CD4-positive, alpha-beta T cell treated with Interleukin-4 for 4 hours (primary cell): ENCODE measurements around the gene NDUFAF2.

Experiments used
- DNase-seq: peaks from one replicate; pipeline ENCODE4 v3.0.0-alpha.2; 2020

NDUFAF2 gene

DNA sequence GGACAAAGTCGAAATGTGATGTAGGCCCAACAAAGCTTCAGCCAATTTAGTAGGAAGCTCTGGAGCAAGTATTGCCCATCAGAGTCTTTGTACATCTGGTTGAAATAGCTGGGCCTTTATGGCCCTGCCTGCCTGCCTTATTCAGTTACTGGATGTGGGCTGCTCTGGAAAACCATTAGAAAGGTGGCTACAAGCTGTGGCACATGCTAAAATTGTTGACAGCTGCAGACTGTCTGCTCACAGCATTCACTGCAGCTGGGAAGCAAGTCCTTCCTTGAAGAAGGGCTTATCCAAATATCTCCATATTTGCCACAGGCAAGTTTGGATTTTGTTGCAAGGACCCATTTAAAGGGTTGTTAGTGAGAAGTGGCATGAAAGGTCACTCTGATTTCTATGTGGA lies 192.8 kb downstream of the NDUFAF2 start:
- DNase-seq = no peak

DNA sequence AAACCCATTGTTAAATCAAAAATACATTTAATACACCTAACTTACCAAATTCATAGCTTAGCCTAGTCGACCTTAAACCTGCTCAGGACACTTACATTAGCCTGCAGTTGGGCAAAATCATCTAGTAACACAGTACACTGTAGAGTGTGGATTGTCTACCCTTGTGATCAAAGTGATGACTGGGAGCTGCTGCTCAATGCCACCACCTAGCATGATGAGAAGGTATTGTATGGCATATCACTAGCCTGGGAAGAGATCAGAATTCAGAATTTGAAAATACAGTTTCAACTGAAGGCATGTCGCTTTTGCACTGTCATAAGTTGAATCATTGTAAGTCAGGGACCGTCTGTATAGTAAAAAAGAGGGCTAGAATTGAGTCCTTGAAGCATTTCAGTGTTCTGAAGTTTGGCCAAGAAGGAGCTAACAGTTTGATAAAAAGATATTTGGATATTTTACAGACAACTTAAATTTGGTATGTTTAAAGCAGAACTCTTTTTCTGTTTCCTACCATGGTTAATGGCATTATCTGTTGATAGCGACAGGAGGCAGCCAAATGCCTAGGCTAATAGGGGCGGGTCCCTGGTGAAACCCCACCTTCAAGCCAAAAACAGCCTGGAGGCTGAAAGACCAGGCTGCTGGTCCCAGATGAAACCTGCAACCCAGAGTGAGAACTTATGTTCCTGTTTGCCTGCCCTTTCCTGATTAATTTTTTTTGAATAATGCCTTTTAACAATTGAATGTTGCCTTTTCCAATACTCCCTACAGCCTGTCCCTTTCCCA lies 194.3 kb downstream of the NDUFAF2 start:
- DNase-seq = no peak

DNA sequence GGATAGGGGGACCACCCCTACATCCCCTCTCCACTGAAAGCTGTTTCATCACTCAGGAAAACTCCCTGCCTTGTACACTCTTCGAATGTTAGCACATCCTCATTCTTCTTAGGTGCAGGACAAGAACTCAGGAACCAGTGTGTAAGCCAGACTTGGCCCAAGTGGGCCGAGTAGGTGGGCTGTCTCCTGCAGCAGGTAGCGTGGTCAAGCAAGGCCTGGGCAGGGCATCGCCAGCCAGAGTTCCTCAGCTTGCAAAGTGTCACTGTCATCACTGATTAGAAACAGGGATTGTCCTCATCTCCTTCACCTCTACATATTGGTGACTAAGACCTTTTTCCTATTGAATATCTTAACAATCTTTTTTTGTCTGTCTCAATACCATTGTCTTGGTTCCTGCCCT lies 194.9 kb downstream of the NDUFAF2 start:
- DNase-seq = no peak

DNA sequence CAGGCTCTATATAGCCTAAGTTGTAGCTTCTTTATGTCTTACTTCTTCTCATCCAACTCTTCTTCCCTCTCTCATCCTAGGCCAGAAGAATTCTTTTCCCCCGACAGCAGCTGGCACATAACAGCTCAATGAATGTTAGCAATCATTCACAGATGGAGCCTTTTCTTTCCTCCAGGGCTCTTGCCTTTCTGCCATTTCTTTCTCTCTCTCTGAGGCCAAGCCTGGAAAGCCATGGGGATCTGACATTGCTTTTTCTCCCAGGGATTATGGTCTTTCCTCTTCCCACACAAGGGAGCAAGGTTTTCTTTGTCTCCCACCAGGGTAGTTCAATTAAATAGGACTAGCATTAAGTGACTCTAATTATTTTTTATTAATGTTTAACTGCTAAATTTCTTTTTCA lies 196.8 kb downstream of the NDUFAF2 start:
- no peak for DNase-seq

DNA sequence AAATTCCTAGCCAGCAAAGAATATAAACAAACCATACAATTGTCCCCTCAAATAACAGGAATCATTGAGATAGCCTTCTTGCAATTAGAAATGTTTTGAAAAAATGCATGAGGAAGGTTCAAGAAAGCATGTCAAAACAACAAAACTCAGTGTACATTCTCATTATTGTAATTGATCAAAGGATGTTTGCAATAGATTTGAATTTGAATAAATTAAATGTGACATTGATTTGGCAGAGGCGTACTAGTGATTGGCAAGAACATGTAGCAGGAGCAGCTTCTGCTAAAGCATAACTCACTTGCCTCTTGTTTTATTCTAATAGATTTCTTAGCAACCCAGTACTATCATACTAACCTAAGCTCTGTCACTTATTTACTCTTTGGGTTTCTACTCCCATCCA lies 197.4 kb downstream of the NDUFAF2 start:
- no peak for DNase-seq

DNA sequence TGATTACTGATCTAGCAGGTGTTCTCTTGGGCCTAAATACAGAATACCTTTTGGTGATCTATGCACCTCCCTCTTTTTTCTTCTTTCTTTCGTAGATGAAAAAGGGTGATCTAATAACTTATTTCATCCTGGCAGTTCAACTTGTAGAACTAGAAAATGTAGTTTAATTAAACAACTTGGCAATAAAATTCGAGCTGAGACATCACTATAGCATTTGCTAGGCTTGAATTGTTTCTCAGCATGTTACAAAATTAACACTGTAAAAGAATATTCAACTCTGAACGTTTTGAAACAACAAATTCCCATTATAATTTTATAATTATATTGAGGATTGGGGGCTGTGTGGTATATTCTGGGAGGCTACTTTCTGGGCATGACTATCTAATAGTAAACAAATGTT lies 197.8 kb downstream of the NDUFAF2 start:
- DNase-seq = no peak

DNA sequence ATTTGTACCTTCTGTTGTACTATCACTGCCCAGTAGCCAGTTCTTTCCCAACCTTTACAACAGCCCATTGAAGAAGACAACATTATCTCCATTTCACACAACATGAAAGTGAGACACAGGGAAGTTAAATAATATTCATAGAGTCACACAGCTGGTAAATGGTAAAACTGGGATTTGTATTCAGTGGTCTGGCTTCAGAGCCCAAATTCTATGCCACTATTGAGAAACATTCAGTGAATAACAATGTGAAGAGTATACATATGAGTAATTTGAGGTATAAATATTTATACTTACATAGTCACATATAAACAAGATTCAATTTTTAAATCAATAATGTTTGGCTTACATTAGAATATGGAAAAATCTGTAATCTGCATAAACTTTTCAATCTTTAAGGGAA lies 203.5 kb downstream of the NDUFAF2 start:
- no peak for DNase-seq

DNA sequence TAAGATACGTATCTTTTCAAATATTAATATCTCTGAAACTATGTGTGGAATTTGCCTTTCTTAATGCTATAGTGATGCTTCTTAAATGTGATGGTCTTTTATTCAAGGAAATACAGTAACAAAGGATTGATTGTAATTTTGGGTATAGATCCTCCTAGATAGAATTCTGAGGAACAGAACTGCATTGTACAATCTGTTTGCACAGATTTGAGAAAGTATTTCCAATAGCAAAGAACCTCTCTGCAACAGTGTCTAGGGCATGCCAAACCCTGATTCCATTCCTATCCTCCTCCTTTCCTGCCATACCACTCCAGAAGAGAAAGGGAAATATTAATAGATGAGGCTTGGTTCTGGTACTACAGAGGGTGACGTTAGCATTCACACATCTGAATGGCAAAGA lies 206.9 kb downstream of the NDUFAF2 start:
- no peak for DNase-seq

DNA sequence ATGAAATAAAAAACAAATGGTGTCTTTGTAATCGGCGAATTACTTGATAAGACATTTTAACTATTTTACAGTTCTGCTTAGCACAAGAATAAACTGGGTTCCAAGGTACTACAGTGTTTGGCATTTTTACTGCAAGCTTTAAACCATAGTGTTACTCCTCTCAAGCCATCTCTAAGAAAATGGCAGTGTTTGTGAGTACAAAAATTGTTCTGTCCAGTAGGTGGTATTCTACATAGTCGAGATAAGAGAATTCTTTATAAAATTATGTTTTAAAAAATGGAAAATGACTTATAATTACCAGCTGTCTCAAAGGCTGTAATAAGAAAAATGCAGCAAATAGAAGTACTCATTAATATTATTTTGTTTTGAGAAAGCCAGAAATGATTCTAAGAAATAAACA lies 214.1 kb downstream of the NDUFAF2 start:
- no peak for DNase-seq

DNA sequence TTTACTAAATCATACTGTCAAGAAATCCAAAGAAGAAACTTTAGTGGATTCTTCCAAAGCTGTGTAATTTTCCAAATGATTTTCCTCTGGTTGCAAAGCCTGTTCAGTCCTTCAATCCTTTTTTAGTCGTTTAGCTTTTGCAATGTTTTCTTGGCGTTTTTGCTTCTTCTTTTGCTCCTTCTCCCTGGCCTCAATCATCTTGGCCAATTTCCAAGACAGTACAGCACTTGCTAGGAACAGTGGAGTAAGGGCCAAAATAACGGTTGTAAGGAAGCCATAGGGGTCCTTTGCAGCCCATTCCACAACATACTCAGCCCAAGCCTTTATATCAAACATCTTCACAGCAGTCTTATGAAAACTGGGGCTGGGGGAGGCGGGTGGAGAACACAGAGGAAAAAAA lies 214.8 kb downstream of the NDUFAF2 start:
- no peak for DNase-seq

DNA sequence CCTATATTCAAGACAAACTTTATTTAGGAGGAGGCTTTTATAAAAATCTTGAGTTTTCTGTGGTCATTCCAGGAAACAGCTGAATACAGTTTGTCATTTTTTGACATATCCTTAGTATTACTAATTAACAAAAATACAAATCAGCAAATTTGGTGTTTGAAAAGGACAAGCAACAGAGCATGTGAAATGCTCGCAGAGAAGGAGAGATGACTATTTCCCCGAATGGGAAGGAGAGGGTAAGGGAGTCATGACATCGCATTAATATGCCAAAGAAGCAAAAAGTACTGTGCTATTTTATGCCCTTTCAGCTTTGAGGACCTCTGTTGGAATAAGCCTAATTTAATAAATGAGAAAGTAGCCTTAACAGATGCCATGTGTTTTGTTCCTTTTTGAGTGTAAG lies 215.5 kb downstream of the NDUFAF2 start:
- no peak for DNase-seq

DNA sequence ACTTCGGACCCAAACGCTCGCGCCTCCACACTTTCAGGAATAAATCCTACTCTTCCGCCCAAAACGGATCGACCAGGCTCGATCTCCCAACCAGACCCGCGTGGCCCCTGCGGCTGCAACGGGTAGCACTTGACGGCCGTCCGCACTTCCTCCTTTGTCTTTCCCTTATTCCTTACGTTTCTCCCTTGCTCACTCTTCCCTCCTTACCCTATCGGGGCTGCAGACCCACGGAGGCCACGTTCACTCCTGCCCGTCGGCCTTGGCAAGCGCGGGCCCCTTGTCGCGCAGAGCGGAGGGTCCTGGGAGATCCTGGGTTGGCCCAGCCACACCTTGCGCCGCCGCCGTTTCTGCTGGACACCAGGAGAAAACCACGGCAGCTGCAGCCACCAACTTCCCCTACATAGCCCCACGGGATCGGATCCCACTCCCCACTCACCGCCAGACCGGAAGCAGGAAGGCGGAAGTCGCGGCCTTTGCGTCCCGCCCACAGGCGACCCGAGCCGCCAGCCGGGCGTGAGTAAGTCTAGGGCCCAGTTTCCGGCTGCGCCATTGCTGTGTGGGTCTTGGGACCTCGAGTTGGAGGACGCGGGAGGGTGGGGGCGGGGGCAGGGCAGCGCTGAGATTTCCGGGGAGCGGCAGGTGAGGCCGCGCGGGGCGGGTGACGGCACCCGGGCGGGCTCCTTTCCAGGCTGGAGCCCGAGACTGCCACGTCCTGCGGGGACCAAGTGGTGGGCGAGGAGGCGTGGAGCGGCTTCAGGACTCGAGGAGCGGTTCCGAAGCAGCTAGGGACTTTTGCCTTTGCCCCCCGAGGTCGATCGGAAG lies 217.2 kb downstream of the NDUFAF2 start, which contains the start of gene SMIM15:
Gene SMIM15 (minus strand): TSS at position 459 of the 822 bp plus-strand sequence. CDS start 2,297 bp downstream, outside the sequence.
- DNase-seq = peak; percentile 79

DNA sequence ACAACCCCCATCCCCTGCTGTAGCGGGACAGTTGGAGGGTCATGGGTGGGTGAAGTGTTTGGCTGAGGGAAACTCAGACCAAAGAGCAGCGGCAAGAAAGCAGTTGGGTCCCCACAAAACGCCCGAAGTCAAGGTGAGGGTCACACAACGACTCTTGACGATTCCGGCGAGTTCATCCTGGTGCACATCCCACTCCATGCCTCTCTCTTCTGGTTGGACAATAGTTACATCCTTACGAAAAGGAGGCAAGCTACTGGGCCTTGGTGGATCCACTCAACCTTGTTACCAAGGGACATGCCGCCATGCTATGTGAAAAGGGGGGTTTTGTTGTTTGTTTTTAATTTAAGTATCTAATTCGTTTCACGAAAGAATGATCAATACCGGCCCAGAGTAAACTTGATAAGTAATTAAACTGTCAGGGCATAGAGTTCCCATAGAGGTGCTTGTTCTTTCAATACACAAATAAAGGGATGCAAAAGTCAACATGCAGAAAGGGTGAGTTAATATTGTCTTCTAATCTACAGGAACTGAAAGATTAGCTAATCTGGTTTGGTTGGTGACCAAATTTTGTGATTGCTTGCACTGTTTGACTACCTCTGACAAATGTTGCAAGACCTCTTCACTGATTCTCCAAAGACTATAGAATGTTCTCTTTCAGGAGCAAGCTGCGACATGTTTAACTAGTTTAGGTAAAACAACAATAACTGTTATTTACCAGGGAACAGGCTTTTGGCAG lies 218.0 kb downstream of the NDUFAF2 start:
- DNase-seq = no peak

DNA sequence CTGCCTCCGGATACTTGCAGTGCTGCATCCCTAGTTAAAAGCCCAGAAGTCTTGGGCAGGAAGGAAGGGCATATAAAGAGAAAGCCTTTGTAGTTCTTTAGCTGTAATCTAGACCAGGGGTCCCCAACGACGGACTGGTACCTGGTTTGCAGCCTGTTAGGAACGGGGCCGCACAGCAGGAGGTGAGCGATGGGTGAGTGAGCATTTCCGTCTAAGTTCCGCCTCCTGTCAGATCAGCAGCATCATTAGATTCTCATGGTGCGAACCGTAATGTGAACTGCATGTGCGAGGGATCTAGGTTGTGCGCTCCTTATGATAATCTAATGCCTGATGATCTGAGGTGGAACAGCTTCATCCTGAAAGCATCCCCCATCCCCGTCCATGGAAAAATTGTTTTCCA lies 218.9 kb downstream of the NDUFAF2 start:
- DNase-seq = no peak

DNA sequence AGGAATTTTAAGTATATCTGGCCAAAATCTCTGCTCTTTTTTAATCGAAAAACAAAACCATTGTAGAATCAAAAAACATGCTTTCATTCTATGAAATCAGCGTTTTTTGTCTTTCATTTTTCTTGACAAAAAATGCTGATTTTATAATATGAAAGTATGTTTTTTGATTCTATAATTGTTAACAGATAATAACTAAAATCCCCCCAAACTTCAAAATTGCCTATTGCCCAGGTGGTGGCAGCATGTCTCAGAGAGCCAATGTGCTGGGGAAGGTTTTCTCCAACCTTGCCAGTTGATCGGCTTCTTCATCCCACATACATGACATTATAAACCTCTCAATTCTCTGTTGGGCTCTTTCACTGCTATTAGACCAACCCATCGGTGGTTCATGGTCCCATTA lies 222.4 kb downstream of the NDUFAF2 start:
- DNase-seq = no peak

DNA sequence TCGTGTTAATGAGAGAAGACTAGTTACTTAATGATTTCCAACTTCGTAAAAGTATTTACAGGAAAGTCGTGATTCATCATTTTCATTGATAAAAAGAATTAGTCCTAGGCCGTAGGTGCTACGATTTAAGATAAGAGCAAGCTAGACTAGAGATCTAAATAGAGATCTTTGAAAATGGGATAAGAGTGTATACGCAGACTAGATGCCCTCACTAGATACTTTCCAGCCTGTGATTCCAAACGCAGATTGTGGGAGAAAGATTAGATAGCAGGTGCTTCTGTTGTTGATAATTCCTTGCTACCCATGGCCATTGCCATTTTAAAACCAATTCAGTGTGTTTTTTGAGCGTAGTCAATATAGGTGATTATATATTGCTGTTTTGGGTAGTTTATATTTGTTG lies 223.9 kb downstream of the NDUFAF2 start:
- DNase-seq = no peak

DNA sequence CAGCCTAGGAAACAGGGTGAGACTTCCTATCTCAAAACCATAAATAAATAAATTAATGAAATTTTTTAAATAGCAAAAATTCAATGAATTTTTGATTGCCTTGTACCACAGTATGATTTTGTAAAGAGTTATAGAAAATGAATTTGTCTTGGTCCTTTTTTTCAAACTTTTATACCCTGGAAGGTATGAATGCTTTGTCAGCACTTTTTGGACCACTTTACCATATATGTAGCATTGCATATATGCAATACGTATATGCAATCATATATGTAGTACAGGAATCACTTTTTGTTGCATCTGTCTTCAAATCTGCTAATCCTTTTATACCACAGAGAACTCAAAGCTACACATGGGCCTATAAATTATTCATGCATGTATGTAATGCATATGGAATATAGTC lies 226.5 kb downstream of the NDUFAF2 start:
- no peak for DNase-seq

DNA sequence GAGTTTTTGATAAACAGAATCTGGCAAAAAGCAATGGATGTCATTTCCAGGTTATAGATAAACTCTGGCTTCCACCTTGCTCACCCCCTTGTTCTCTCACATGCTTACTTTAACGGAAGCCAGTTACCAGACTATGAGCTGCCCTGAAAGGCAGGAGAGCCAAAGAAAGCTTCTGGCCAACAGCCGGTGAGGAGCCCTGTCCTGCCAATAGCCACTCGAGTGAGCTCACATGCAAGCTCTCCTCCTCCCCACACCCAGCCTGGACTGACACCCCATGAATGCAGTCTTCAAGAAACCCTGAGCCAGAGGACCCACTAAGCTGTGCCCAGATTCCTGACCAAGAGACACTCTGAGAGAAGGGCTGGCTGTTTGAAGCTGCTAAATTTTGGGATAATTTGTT lies 231.6 kb downstream of the NDUFAF2 start:
- DNase-seq = no peak

DNA sequence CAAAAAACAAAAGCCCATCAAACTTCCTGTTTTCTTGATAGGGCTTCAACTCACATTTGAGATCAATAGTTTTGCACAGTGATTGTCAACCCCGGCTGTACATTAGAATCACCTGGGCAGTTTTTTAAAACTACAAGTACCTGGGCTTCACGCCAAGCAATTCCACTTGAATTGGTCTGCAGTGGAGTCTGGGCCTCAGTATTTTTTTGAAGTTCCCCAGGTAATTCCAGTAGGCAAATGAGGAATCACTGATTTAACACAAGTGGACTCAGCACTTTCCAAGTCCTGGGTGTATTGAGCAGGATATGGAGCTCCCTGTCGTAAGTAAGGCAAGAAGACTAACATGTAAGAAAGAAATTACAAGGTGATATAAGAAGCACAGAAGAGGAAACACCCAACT lies 232.1 kb downstream of the NDUFAF2 start:
- no peak for DNase-seq

DNA sequence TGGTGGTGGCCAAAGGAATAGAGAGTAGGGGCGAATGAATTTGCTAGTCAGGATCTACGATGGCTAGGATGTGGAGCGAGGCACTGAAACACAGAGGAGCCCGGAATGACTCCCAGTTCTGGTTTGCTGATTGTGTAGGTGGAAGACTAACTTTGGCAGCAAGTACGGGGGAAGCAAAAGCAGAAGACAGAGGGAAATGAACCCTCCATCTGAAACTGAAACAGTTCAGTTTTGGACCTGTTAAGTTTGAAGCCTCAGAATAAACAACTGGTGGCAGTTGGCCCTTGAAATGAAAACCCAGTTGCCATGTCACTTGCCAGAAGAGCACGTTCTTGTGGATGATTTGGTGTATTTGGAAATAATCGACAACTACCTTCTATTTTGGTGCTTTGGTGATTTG lies 232.7 kb downstream of the NDUFAF2 start:
- DNase-seq = no peak

DNA sequence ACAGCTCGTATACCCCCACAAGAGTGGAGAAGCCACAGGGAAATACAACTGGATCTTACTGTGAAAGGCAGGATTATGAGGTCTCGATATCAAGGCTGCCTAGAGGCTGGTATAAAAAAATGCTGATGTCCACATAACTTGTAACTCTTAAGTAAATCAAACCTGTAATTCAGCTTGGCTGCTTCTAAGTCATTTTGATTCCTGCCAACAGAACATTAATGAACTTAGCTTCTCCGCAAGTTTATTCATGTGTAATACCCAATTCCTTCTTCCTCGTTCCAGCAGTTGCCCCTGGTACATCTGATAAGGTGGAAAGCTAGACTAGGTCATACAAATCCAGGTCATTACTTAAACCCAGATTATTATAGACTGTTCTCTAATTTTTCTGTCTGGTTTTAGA lies 233.7 kb downstream of the NDUFAF2 start:
- no peak for DNase-seq

DNA sequence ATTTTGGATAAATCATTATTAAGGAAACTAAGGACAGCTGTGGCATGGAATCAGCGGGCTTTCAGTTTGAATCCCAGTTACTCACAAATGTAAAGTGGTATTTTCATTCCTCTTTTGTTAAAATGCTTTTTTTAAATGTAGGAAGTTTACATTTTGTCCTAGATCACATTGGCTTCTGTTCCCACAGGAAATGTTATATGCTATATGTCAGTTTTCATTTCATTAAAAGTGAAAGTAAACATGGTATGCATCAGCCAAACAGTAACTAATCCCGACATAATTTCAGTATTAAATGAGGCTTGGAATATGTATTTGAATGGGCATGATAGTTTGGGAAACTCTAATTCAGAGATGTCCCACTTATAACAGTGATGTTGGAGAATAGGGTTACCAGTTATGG lies 235.9 kb downstream of the NDUFAF2 start:
- DNase-seq = no peak

DNA sequence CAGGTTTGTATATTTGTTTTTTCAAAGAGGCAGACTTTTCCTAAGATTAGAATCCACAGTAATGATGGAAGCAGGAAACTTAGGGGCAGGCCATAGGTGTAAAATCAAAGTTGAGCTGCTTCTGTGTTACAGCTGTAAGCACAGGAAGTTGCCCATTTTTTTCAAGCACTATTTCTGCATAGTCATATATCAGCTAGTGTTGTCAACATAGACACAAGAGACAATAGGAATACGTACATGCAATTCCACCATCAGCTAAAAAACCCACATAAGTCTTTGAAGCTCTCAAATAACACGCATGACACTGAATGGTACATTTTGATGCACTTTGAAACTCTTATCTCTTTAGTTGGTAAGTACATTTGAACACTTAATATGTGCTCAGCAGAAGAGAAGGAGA lies 237.4 kb downstream of the NDUFAF2 start:
- DNase-seq = no peak

DNA sequence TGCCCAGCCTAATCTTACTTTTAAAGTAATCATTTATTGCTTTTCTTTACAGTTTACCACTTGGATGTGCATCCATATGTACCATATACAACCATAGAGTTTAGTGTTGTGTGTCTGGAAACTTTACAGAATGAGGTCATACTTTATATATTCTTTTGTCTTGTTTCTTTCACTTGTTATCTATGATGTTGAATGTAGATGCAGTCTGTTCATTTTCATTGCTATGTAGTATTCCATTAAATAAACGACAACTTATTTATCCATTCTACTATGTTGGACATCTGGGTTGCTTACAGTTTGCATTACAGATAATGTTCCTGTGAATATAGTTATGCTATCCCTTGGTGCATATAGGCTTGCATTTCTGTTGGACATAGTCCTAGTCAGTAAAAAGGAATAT lies 238.5 kb downstream of the NDUFAF2 start:
- no peak for DNase-seq
